HG03460 (cell line): ENCODE data around the gene OSTM1.

ENCODE experiments used
- ATAC-seq: cut with Tn5 transposase; IDR thresholded peaks from one replicate; pipeline ENCODE4 v1.9.1; 2021; ENCODE audit not compliant: unreplicated experiment

Gene OSTM1

GRCh38 chr6:108074359-108075144 is at the start of gene OSTM1:
OSTM1 (minus strand) TSS chr6:108074741; CDS start chr6:108074651, 90 bp downstream.
- peak; percentile 95 for ATAC-seq

GRCh38 chr6:108123946-108124345 is 49.4 kb upstream of the OSTM1 start:
- no peak for ATAC-seq

- ATAC-seq, result no peak
These were observed 49.0 kb upstream of the OSTM1 start for GRCh38 chr6:108123481-108123929.

DNA sequence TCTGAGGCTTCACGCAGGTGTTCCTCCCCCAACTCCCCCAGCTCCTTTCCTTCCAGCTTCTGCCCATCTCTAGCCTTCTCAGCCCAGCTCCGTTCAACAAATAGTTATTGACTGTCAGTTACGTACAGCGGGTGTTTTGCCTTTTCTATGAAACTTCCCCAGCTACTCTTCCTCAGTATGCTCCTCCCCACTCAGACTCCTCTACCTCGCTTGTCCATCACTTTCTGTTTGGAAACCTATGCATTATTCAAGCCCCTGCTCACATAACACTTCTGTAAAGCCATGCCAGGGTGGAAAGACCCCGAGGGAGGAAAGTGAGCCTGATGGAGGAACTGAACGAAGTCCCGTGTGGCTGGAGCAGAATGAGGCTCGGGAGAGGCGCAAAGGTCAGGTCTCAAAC is 47.1 kb upstream of the OSTM1 start:
- no peak for ATAC-seq

GRCh38 chr6:108120311-108120710 is 45.8 kb upstream of the OSTM1 start:
- no peak for ATAC-seq

DNA sequence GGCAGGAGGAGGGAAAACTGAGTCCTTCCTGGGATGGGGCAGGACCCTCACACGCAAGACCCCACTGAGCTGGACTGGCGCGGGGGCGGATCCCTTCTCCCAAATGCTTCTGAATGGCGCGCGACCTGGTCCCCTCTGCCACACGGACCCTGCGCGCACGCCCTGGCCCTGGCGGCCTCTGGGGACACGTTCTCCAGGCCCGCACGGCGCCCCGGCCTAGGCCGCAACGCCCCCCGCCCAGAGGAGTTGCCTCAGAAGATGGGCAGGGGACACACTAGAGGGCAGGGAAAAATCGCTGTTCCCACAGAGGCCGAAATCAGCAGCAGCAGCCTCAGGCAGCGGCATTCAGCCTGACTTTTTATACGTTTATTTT is 45.2 kb upstream of the OSTM1 start:
- no peak for ATAC-seq

DNA sequence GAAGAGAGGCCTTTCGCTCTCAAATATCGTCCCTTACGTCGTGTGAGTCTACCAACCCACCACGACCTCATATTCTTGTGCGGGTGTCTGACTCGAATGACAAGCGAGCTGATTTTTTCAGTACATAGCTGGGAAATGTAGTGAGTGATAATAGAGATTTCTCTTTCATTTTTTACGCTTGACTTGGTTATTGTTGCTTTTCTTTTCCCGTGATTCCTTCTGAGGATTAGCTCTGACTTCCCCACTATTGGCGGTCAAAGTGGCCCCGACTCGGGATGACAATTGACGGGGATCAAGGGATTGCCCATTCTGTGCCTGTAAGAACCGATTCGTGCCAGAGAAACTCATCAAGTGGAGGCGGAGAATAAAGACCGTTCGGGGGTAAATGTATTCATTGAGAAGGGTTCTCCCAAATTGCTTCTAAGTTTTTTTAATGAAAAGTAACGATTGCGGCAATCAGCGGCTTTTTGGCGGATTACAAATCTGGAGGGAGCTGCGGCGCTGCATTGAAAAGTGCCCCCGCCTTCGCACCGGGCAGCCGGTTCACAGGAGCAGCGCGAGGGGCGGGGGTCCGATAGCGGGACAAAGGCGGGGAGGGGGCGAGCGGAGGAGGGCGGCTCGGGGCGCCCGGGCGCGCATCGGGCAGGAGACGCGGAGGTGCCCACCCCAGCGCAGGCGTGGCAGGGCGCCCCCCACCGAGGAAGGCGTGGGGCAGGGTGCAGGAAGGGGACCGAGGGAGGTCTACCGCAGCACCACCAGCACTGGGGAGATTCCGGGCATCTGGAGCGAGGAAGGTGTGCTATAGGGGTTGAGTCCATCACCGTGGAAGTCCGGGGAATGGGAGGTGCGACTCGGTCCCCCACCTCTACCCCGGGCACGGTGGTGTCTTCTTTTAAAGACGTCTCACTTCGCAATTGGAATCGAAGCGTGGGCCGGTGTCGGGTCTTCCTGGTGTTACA is 44.5 kb upstream of the OSTM1 start:
- ATAC-seq, result no peak

- no peak for ATAC-seq
These were observed 43.8 kb upstream of the OSTM1 start for GRCh38 chr6:108118359-108118724.

GRCh38 chr6:108117427-108118358 is 43.2 kb upstream of the OSTM1 start:
- no peak for ATAC-seq

DNA sequence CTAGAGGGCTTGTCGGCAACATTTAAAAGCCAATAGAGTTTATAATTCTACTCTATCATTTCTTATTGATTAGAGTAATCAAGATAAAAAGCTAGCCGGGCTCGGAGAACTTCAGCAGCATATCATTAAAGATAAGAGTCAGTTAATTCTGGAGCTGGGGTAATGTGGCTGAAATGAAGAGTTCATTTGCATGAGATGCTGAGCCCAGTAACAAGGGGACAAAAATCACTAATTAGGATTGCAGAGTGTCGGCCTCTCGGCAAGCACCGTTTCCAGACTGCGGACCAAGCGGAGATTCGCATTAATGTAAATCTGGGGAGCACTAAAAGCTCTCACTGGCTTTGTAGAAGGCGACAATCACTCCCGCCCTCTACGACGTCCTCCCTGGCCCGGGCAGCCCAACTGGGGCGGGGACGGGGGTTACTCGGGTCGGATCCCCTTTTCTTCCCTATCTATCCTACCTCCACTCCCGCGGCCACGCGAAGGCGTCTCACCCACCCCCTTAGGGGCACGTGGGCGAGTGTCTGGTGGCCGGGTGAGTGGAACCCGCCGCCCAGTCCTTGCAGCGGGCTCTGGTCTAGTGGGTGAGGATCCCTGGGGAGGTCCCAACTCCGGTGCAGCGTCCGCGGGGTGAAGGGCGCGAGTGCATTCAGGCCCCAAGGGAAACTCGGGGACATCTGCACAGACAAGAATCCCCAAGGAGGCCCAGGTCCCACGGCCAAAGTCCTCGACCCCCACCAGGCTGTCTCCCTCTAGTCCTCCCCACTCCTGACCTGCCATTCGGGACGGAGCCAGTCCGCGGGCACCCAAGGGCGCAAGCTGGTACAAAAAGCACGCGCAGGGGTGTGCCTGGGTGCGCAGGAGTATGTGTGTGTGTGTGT is 42.2 kb upstream of the OSTM1 start:
- no peak for ATAC-seq

GRCh38 chr6:108115598-108116058 is 41.1 kb upstream of the OSTM1 start:
- ATAC-seq, result no peak

- ATAC-seq, result no peak
These were observed 40.5 kb upstream of the OSTM1 start for GRCh38 chr6:108114841-108115597.

GRCh38 chr6:108113557-108114519 is 39.3 kb upstream of the OSTM1 start:
- ATAC-seq, result no peak

DNA sequence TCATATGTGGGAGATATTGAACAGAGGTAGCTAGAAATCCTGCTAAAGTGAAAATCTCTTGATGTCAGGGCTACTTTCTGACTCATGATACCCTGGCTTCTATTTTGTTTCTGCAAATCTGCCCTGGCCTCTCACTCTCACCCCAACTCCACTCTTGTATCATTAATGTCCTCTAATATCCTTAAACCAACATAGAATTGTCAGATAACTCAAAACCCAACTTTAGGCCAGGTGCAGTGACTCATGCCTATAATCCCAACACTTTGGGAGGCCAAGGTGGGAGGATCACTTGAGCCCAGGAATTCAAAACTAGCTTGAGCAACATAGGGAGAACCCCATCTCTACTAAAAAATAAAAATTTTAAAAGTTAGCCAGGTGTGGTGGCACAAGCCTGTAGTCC is 33.8 kb upstream of the OSTM1 start:
- no peak for ATAC-seq

GRCh38 chr6:108107102-108107501 is 32.6 kb upstream of the OSTM1 start:
- no peak for ATAC-seq

DNA sequence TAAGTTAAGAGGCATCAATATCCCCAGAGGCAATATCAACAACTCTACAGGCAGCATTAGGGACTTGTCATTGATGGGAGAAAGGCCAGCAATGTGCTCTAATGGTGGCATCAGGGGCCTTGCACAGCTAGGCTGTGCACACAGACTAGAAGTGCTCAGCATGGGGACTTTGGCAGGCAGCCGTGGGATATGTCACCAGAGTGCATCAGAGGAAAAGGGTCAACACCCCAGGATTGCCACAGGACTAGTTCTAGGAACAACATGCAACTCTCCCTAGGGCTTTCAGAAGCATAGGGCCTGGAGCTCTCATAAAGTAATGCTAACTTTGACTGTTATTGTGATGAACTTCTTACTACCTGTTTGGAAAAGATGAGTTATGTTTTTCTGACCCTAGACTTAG is 32.2 kb upstream of the OSTM1 start:
- no peak for ATAC-seq

DNA sequence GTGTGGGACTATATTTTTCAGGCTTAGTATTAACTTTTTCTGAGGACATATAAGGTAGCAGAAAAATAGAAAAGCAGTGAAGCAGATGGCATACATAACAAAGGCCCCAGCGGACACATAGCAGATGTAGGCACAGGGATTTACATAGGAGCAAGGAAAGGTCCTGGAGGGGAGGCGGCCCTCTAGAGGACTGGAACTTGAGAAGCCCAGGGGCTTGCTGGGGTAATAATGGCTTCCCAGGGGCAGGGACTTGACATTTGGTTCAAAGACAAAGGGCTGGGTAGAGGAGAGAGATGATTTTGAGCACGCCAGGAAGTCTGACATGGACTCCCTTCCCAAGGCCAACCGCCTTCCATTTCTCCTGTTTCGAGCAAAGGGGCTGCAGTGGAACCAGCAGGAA is 31.7 kb upstream of the OSTM1 start:
- ATAC-seq, result no peak

DNA sequence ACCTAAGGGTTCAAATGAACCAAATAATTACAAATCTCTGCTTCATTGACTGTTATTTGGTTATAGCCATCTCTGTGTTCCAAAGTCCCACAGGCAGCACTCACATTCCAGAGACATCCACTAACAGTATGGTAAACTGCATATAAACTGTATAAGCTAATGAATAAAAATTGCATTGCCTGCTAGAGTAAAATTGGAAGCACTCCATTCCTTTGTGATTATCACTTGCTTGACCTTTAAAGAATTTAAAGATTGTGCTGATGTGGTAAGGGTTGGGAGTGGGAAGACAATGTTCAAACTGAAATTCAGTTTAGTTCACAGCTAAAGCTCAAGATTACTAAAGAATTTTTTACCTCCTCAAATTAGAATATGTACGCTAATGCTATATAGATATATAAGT is 31.0 kb upstream of the OSTM1 start:
- ATAC-seq, result no peak
